NOMO-1 (cell line): ENCODE measurements around the gene MAGOH.
A peak's percentile ranks its signal among the peaks of the same experiment; 100 is the strongest.
"Not testable (repeated sequence)": the region's sequence is repeated elsewhere in the genome, so short reads cannot be mapped to it uniquely, and the experiment has no call there.

ENCODE experiments used
- DNase-seq, 2 experiments: peaks; one replicate each; lab custom pipeline; 2025; ENCODE audit not compliant: unreplicated experiment in 2 of 2; lab: John Stamatoyannopoulos, UW

The MAGOH gene

GRCh38 chr1:53238197-53239155 is at the start of gene MAGOH:
Gene MAGOH, minus strand, starts transcription at chr1:53238518. Its CDS starts 70 bp downstream, at chr1:53238448.
- peak; percentile 96 for DNase-seq

GRCh38 chr1:53286955-53287354 is 48.6 kb upstream of the MAGOH start:
- no peak for DNase-seq

- DNase-seq, result no peak
These were observed 47.8 kb upstream of the MAGOH start for GRCh38 chr1:53285969-53286760.

GRCh38 chr1:53285546-53285945 is 47.2 kb upstream of the MAGOH start:
- no peak for DNase-seq

- DNase-seq, result no peak
These were observed 46.1 kb upstream of the MAGOH start for GRCh38 chr1:53284224-53285020.

- not testable (repeated sequence) for DNase-seq
These were observed 44.8 kb upstream of the MAGOH start for GRCh38 chr1:53283156-53283555.

GRCh38 chr1:53281133-53281532 is 42.8 kb upstream of the MAGOH start:
- DNase-seq, result no peak

GRCh38 chr1:53280496-53280895 is 42.2 kb upstream of the MAGOH start:
- DNase-seq, result no peak

- DNase-seq, result no peak
These were observed 41.2 kb upstream of the MAGOH start for GRCh38 chr1:53279296-53280200.

GRCh38 chr1:53278298-53278725 is 40.0 kb upstream of the MAGOH start:
- peak in 1 of 2 experiments; percentile 17 for DNase-seq

- no peak for DNase-seq
These were observed 39.0 kb upstream of the MAGOH start for GRCh38 chr1:53277326-53277725.

- no peak for DNase-seq
These were observed 38.6 kb upstream of the MAGOH start for GRCh38 chr1:53276902-53277281.

GRCh38 chr1:53276153-53276901 is 38.0 kb upstream of the MAGOH start:
- no peak for DNase-seq

GRCh38 chr1:53275566-53275965 is 37.2 kb upstream of the MAGOH start:
- no peak for DNase-seq

GRCh38 chr1:53274541-53275185 is 36.3 kb upstream of the MAGOH start:
- no peak for DNase-seq

- DNase-seq, result no peak
These were observed 35.7 kb upstream of the MAGOH start for GRCh38 chr1:53274026-53274425.

- no peak for DNase-seq
These were observed 35.2 kb upstream of the MAGOH start for GRCh38 chr1:53273526-53273925.

- no peak for DNase-seq
These were observed 34.0 kb upstream of the MAGOH start for GRCh38 chr1:53272349-53272748.
